GF-D8 (cell line): Measurements from ENCODE around the gene BSND.

Source experiments
- DNase-seq: peaks from one replicate; lab custom pipeline; 2025; lab: John Stamatoyannopoulos, UW

BSND gene

GRCh38 chr1:55061000-55061705 lies 62.4 kb downstream of the BSND start:
- DNase-seq, result no peak
